Right kidney (tissue), 1 donor: ENCODE data around the gene KCNV2.

Source experiments
- DNase-seq: peaks from one replicate; pipeline ENCODE4 v3.0.0-alpha.2; 2016

Gene KCNV2

GRCh38 chr9:2758898-2759510 lies 41.7 kb downstream of the KCNV2 start:
- DNase-seq = no peak

GRCh38 chr9:2761424-2761823 lies 44.1 kb downstream of the KCNV2 start:
- DNase-seq = no peak

DNA sequence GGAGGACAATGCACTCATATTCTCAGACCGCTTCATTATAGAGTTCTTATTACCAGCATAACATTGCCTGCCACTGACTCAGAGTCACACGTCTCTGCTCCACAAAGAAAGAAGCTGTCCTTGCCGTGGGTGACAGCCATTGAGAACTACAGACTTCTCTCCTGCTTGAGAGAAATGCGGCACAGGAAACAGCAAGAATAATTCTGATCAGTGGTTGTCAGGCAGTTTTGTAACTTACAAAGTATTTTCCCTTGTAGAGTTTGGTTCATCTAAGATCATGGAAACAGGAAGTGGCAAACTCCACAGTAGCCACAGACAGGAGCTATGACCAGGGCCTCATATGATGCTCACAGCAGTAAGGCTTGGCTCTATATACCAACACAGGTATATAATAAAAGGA lies 47.0 kb downstream of the KCNV2 start:
- no peak for DNase-seq

DNA sequence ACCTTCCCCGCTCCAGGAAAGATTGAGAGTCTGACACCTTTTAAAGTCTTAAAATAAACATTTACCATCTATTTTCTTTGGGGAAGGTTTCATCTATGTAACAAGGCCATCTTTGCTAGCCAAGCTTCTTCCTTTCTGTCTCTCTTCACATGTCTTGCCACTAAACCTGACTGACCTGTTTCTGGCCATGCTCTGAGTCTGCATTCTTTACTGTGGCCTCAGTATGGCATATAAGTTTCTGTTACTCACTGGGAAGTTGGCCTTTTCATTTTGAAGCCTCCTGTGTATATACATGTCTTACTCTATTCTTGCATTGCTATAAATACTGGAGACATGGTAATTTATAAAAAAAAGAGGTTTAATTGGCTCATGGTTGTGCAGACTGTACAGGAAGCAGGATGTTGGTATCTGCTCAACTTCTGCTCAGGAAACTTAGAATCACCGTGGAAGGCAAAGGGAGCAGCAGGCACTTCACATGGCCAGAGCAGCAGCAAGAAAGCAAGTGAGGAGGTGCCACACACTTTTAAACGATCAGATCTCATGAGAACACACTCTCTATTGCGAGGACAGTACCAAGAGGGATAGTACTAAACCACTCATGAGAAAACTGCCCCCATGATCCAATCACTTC lies 48.1 kb downstream of the KCNV2 start:
- DNase-seq = no peak

- no peak for DNase-seq
Observed at GRCh38 chr9:2767800-2768677, 50.7 kb downstream of the KCNV2 start.

- no peak for DNase-seq
Observed at GRCh38 chr9:2771087-2771486, 53.8 kb downstream of the KCNV2 start.

DNA sequence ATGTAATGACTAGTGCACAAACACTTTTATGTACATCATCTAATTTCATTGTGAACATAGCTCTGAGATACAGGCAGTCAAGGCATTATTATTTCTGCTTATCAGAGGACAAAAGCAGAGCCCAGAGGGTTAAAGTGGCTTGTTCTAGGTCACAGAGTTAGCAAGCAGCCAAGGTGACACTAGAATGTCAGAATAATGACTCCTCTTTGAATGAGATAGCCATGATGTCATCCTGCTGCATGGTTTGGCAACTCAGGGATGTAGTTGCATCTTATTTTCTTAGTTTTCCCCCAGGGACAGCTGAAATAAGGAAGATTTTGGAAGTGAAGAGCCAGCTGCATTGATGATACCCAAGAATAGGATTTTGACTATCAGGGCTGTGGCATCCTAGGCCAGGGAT lies 54.4 kb downstream of the KCNV2 start:
- DNase-seq = no peak

DNA sequence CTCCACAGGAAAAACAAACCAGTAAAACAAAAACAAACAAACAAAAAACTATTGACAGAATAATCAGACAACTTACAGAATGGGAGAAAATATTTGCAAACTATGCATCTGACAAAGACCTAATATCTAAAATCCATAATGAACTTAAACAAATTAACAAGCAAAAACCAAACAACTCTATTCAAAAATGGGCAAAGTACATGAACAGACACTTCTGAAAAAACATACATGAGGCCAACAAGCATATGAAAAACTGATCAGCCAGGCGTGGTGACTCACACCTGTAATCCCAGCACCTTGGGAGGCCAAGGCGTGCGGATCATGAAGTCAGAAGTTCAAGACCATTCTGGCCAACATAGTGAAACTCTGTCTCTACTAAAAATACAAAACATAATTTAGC lies 60.1 kb downstream of the KCNV2 start:
- no peak for DNase-seq

GRCh38 chr9:2778816-2779215 lies 61.5 kb downstream of the KCNV2 start:
- DNase-seq = no peak
